Lower lobe of right lung (tissue), 2 donors: ENCODE measurements around the gene TP53INP2. TPM values are rescaled to one million over a fixed set of nuclear protein-coding genes. Genes with fewer than 3 reads are reported as not detected.
"Not testable (repeated sequence)": the region's sequence is repeated elsewhere in the genome, so short reads cannot be mapped to it uniquely, and the experiment has no call there.

ENCODE experiments used
- ATAC-seq, 2 donors: fragments of 200-7000 bp; cut with Tn5 transposase; one replicate each; pipeline ENCODE4 v1.9.1; 2020 to 2022; ENCODE audit warnings: mild to moderate bottlenecking in 2 of 2, moderate library complexity in 2 of 2
- DNase-seq: peaks from one replicate; pipeline ENCODE4 v3.0.0-alpha.2; 2020
- H3K27ac ChIP-seq: fragments of 200-600 bp; one replicate; pipeline ENCODE4 v1.8.0; 2022
- H3K27me3 ChIP-seq: fragments of 200-600 bp; one replicate; pipeline ENCODE4 v1.8.0; 2022; ENCODE audit warnings: low read depth
- H3K36me3 ChIP-seq: fragments of 200-600 bp; one replicate; pipeline ENCODE4 v1.8.0; 2022; ENCODE audit warnings: mild to moderate bottlenecking
- H3K4me1 ChIP-seq: fragments of 200-600 bp; one replicate; pipeline ENCODE4 v1.8.0; 2022
- H3K4me3 ChIP-seq: fragments of 200-600 bp; one replicate; pipeline ENCODE4 v1.8.0; 2022; ENCODE audit warnings: mild to moderate bottlenecking
- H3K9me3 ChIP-seq: fragments of 200-600 bp; one replicate; pipeline ENCODE4 v1.8.0; 2022
- intact Hi-C: fragments of 100-400 bp; cut with DNase I; formaldehyde crosslinking; loops from one replicate; pipeline ENCODE4 v1.11.0; 2022
- total RNA-seq: library from RNA; stranded (reverse); fragmentation: NEBNext Ultra II Directional; extraction: Animal tissue kit (Norgen Biotek cat#: 25700); gene quantifications from one replicate; pipeline ENCODE4 v1.2.1, GENCODE V29; 2021
- TF ChIP-seq, protein P1 (sequence below): fragments of 200-600 bp; IDR thresholded peaks from one replicate; pipeline ENCODE4 v1.8.0; 2022; ENCODE audit warnings: antibody characterized with exemption, mild to moderate bottlenecking
- donor health status: DM: no; HTN: yes; CAD: no; lungs with severe emphysema.

Gene TP53INP2
- total RNA-seq, 1 donor from 2014 or later = 13.6 TPM

DNA sequence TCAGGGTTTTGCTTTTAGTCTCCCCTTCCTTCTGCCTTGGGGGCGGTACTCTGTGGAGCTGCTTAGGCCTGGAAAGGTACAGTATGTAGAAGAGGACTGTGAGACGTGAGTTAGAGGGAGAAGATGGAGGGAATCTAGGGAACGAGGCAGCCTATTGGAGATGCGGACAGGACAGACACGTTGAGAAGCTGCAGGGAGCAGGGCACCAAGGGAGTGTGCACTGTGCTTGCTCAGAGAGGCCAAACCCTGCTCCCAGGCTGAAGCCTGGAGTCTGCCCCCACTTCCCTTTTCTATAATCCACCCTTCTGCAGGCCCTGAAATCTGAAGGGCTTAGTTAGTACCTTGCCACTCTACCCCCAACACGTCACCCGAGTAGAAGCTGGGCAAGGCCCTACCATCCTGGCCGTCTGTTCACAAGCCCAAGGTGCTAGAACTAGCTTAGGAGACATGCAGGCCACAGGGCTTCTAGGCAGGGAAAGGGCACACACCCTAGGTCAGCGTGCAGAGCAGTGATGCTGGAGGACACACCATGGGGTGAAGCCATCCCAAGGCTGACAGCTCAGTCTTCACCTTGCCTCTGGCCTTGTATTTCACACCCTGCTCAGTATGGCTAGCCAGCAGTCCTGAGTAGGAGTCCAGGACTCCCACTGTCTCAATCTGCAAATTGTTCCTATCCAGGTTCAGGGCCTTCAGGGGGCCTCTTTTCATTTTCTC, 6.9 kb downstream of the TP53INP2 start:
- Histone ChIP-seq H3K36me3 (peaks cover 36% of the 10 kb centered on the region), H3K27ac (no peak overlapping the region), H3K9me3 (no peaks in the 10 kb centered on the region), H3K4me3 (no peak overlapping the region), H3K4me1 (peaks cover 17% of the 10 kb centered on the region), H3K27me3 (no peaks in the 10 kb centered on the region)
- DNase-seq (no peak), ATAC-seq (no peak)
- TF ChIP-seq, protein P1, sequence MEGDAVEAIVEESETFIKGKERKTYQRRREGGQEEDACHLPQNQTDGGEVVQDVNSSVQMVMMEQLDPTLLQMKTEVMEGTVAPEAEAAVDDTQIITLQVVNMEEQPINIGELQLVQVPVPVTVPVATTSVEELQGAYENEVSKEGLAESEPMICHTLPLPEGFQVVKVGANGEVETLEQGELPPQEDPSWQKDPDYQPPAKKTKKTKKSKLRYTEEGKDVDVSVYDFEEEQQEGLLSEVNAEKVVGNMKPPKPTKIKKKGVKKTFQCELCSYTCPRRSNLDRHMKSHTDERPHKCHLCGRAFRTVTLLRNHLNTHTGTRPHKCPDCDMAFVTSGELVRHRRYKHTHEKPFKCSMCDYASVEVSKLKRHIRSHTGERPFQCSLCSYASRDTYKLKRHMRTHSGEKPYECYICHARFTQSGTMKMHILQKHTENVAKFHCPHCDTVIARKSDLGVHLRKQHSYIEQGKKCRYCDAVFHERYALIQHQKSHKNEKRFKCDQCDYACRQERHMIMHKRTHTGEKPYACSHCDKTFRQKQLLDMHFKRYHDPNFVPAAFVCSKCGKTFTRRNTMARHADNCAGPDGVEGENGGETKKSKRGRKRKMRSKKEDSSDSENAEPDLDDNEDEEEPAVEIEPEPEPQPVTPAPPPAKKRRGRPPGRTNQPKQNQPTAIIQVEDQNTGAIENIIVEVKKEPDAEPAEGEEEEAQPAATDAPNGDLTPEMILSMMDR = no peak
- intact Hi-C loops = no loop called here

DNA sequence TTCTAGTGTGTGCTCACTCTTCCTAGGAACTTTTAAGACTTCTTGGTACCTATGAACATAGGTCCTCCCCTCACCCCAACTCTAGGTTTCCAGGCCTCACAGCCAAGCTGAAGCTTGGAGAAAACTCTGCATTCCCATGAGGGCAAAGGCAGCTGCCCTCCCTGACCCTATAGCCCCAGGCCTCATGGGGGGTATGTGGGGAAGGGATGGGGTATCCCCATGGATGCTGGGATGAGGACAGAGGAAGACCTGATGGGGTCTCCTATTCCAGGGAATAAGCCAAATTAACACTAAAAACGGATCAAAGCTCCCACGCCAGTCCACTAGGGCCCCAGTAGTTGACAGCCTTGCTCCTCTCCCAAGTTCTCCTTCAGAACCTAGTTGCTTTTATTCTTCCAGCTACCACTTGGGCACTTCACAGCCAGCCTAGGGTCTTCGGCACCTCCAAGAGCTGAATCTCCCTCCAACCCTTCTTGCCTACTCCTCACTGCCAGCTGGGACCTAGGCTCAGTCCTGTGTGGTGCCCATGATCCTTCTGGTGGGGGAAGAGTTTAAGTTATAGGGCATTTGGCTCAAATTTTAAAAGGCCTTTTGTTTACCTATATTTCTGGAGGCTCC, 7.8 kb downstream of the TP53INP2 start:
- no peak overlapping the region for H3K4me3 ChIP-seq
- peaks cover 43% of the 10 kb centered on the region for H3K36me3 ChIP-seq
- no peak for DNase-seq
- intact Hi-C loops = no loop called here
- H3K4me1 ChIP-seq = peaks cover 14% of the 10 kb centered on the region
- H3K27ac ChIP-seq = no peak overlapping the region
- H3K9me3 ChIP-seq = no peaks in the 10 kb centered on the region
- TF ChIP-seq, protein P1 = no peak
- no peak for ATAC-seq
- H3K27me3 ChIP-seq = no peaks in the 10 kb centered on the region

DNA sequence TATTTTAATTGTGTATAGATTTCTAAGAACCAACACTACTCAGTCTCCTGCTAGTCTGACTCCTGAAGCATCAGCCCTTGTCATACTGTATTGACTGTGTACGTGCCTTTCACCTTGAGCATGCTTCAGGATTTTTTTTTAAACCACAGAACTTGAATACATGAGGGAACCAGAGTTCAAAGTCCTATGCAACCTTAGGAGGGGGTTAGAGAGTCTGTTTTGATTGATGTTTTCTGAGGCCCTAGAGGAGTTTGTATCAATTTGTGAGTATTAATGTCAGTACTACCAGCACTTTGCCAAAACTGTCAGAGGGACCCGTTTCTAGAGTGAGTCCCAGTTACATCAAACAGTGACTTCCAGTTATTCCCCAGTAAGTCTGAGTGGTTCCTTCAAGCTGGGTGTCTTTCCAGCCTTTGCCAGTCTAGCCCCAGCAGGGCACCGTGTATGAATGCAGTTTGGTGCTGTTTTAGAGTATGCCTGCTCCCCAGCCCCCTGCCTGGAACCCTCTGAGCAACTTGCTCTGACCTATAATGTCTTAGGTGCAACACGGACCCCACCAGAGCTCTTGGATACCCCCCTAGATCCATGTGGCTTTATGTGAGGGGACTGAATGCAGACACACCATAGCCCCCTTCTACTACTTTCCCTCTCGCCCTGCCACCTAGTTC, 8.5 kb downstream of the TP53INP2 start:
- DNase-seq (no peak), ATAC-seq (no peak)
- intact Hi-C loops = no loop called here
- Histone ChIP-seq H3K27ac (no peak overlapping the region), H3K36me3 (peaks cover 43% of the 10 kb centered on the region), H3K9me3 (no peaks in the 10 kb centered on the region), H3K4me1 (peaks cover 14% of the 10 kb centered on the region), H3K27me3 (no peaks in the 10 kb centered on the region), H3K4me3 (no peak overlapping the region)
- TF ChIP-seq, protein P1 = no peak

DNA sequence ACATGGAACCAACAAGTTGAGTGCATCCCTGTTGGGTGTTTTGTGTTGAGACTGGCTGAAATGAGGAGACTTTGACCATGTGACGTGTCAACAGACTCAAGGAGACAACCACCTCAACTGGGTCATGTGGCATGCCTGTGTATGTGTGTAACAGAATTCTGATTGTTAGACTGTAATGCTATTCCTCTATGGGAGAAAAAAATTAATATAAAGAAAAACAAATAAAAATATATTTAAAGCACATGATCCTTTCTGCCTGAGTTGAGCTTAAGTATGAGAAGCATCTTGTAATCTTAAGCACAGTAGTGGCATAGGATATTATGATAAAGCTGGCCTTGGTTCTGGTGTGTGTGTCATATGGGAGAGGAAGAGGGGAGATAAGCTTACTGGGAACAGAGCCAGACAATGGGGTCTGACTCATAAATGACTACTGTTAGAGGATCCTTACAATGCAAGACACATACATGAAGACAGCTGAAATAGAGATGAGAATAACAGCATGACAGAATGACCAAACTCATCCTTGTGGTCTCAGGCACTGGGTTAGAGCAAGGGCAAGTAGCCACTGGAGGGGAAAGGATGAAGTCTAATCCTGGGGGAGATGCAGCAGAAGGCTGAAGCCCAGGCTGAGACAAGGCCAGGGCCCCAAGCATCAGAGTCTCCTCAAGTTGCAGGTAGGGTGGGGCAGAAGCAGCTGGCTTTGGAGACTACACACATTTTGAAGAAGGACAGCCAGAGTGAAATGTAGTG, 9.2 kb downstream of the TP53INP2 start:
- DNase-seq = no peak
- H3K36me3 ChIP-seq = peaks cover 48% of the 10 kb centered on the region
- TF ChIP-seq, protein P1 = no peak
- H3K9me3 ChIP-seq = no peaks in the 10 kb centered on the region
- H3K27me3 ChIP-seq = no peaks in the 10 kb centered on the region
- H3K27ac ChIP-seq = no peak overlapping the region
- intact Hi-C loops = no loop called here
- no peak for ATAC-seq
- H3K4me1 ChIP-seq = peaks cover 14% of the 10 kb centered on the region
- no peak overlapping the region for H3K4me3 ChIP-seq

DNA sequence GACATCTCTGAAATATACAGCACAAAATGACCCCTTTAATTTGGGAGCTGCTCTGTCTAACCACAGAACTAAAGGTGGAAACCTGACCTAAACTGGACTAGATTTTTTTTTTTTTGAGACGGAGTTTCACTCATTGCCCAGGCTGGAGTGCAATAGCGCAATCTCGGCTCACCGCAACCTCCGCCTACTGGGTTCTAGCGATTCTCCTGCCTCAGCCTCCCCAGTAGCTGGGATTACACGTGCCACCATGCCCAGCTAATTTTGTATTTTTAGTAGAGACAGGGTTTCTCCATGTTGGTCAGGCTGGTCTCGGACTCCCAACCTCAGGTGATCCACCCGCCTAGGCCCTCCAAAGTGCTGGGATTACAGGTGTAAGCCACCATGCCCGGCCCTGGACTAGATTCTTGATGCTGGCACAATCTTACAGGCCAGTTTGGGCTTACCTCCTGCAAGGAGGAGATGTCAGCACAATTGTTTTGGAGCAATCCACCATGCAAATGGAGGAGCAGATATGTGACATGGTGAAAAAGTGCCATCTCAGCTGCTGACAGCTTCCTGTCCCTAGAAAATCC, 9.9 kb downstream of the TP53INP2 start:
- H3K4me1 ChIP-seq, DNase-seq, H3K27ac ChIP-seq, H3K4me3 ChIP-seq, ATAC-seq, H3K27me3 ChIP-seq, intact Hi-C loops, H3K9me3 ChIP-seq: not testable (repeated sequence)
- H3K36me3 ChIP-seq = peaks cover 54% of the 10 kb centered on the region
